HCT116 (cell line): ENCODE data around the gene PDE4D. TPM values are rescaled to one million over a fixed set of nuclear protein-coding genes. Genes with fewer than 3 reads are reported as not detected.

ENCODE experiments used
- ATAC-seq: fragments of 200-7000 bp; cut with Tn5 transposase; 2 replicates; pipeline ENCODE4 v1.9.1; 2020; ENCODE audit warnings: mild to moderate bottlenecking, moderate library complexity
- BruUV-seq: library from RNA; stranded (reverse); fragments of 400-500 nt; replicated peaks from 2 replicates; lab custom pipeline; 2021; lab: Mats Ljungman, UMichigan
- CTCF ChIA-PET: fragments of 300-600 bp; sonication (Branson Sonifier 250); formaldehyde crosslinking; loops from one replicate; lab custom pipeline; 2021; ENCODE audit warnings: antibody characterized with exemption; lab: Charles Lee
- POLR2A ChIA-PET: fragments of 300-600, 350-600 bp; sonication (Branson Sonifier 250); formaldehyde crosslinking; loops from one replicate; lab custom pipeline; 2021; ENCODE audit warnings: antibody characterized with exemption; lab: Charles Lee
- RAD21 ChIA-PET, 2 experiments: fragments of 300-600 bp; sonication (Branson Sonifier 250); formaldehyde crosslinking; loops; one replicate each; lab custom pipeline; 2023; ENCODE audit warnings: low total read pairs in 2 of 2; ENCODE audit not compliant: uncharacterized antibody in 2 of 2, unreplicated experiment in 2 of 2, low non-redundant PET in 1 of 2; lab: Charles Lee
- DNase-seq: peaks from one replicate; pipeline ENCODE4 v3.0.0-alpha.2; 2010; ENCODE audit warnings: low read depth, low spot score
- H2AFZ ChIP-seq: fragments of 200-600 bp; shearing (Covaris generic), sonication (generic); 2 replicates; pipeline ENCODE4 v1.6.1; 2017; ENCODE audit warnings: low read depth, mixed run types, mixed read lengths, antibody characterized with exemption, low read length; ENCODE audit not compliant: poor library complexity, severe bottlenecking
- H3K27ac ChIP-seq: 2 replicates; pipeline ENCODE4 v1.5.1; 2012; ENCODE audit warnings: low read depth, low read length
- H3K27me3 ChIP-seq: fragments of 200-600 bp; sonication (generic); 2 replicates; pipeline ENCODE4 v1.6.1; 2016; ENCODE audit warnings: mixed run types, low read length, mixed read lengths; ENCODE audit not compliant: insufficient read depth
- H3K36me3 ChIP-seq, 2 experiments: fragments of 200-500 bp in 1 of 2; fragments of 200-600 bp in 1 of 2; sonication (Bioruptor generic) in 1 of 2; sonication (generic) in 1 of 2; 2 replicates each; pipeline versions ENCODE4 v1.5.1 to v1.6.1; 2014 to 2016; ENCODE audit warnings: low read length in 2 of 2, inconsistent platforms in 1 of 2, mixed read lengths in 1 of 2, mixed run types in 1 of 2; ENCODE audit not compliant: insufficient read depth in 2 of 2, control insufficient read depth in 1 of 2
- H3K4me1 ChIP-seq, 2 experiments: fragments of 200-600 bp in 1 of 2; sonication (generic) in 1 of 2; 2 replicates each; pipeline versions ENCODE4 v1.5.1 to v1.6.1; 2012 to 2017; ENCODE audit warnings: low read length in 2 of 2, inconsistent platforms in 1 of 2, mild to moderate bottlenecking in 1 of 2, mixed read lengths in 1 of 2, mixed run types in 1 of 2, moderate library complexity in 1 of 2; ENCODE audit not compliant: insufficient read depth in 2 of 2, control insufficient read depth in 1 of 2
- H3K4me2 ChIP-seq: fragments of 200-600 bp; sonication (generic); 2 replicates; pipeline ENCODE4 v1.6.1; 2017; ENCODE audit warnings: mixed run types, low read length, mixed read lengths
- H3K4me3 ChIP-seq, 2 experiments: fragments of 200-600 bp in 1 of 2; sonication (generic) in 1 of 2; replicated peaks in 1 of 2; 2 replicates each; pipeline ENCODE4 v1.5.1; 2011 to 2016; ENCODE audit warnings: low read length in 2 of 2, control low read depth in 1 of 2, low read depth in 1 of 2, mild to moderate bottlenecking in 1 of 2, mixed read lengths in 1 of 2, mixed run types in 1 of 2
- H3K79me2 ChIP-seq: fragments of 200-600 bp; sonication (generic); 2 replicates; pipeline ENCODE4 v1.6.1; 2017; ENCODE audit warnings: mild to moderate bottlenecking, mixed run types, low read length, moderate library complexity, mixed read lengths; ENCODE audit not compliant: insufficient read depth
- H3K9ac ChIP-seq: fragments of 200-600 bp; sonication (generic); 2 replicates; pipeline ENCODE4 v1.6.1; 2016; ENCODE audit warnings: low read length, mixed read lengths
- H3K9me2 ChIP-seq: fragments of 200-600 bp; sonication (generic), shearing (Covaris generic); 2 replicates; pipeline ENCODE4 v1.6.1; 2017; ENCODE audit warnings: mixed run types, mild to moderate bottlenecking, moderate library complexity; ENCODE audit not compliant: insufficient read depth
- H3K9me3 ChIP-seq, 2 experiments: fragments of 200-500 bp in 1 of 2; fragments of 200-600 bp in 1 of 2; sonication (Bioruptor generic) in 1 of 2; sonication (generic) in 1 of 2; 2 replicates each; pipeline ENCODE4 v1.6.1; 2014 to 2017; ENCODE audit warnings: low read length in 2 of 2, mixed read lengths in 2 of 2, inconsistent platforms in 1 of 2, low read depth in 1 of 2, mild to moderate bottlenecking in 1 of 2, mixed run types in 1 of 2, moderate library complexity in 1 of 2; ENCODE audit not compliant: control insufficient read depth in 1 of 2, insufficient read depth in 1 of 2
- H4K20me1 ChIP-seq: fragments of 200-600 bp; sonication (generic), shearing (Covaris generic); 2 replicates; pipeline ENCODE4 v1.6.1; 2017; ENCODE audit warnings: mixed run types, mild to moderate bottlenecking, moderate library complexity; ENCODE audit not compliant: insufficient read depth
- ATF3 ChIP-seq: IDR thresholded peaks from 2 replicates; pipeline ENCODE4 v1.6.1; 2012
- CEBPB ChIP-seq: IDR thresholded peaks from 2 replicates; pipeline ENCODE4 v1.6.1; 2012; ENCODE audit warnings: low read depth
- CTCF ChIP-seq, 3 experiments: fragments of 200-600 bp in 1 of 3; sonication (generic) in 1 of 3; IDR thresholded peaks in 2 of 3; conservative IDR thresholded peaks in 1 of 3; 2 replicates each; pipeline ENCODE4 v1.5.1; 2012 to 2017; ENCODE audit warnings: low read depth in 2 of 3, low read length in 2 of 3, antibody characterized with exemption in 1 of 3, borderline replicate concordance in 1 of 3, control low read depth in 1 of 3, mild to moderate bottlenecking in 1 of 3, mixed read lengths in 1 of 3, mixed run types in 1 of 3, moderate library complexity in 1 of 3; ENCODE audit not compliant: insufficient read depth in 1 of 3
- ELF1 ChIP-seq: IDR thresholded peaks from 2 replicates; pipeline ENCODE4 v1.6.1; 2012; ENCODE audit warnings: low read depth, borderline replicate concordance
- FOSL1 ChIP-seq: IDR thresholded peaks from 2 replicates; pipeline ENCODE4 v1.6.1; 2012; ENCODE audit warnings: low read depth
- JUND ChIP-seq: IDR thresholded peaks from 2 replicates; pipeline ENCODE4 v1.6.1; 2012
- MAX ChIP-seq: IDR thresholded peaks from 2 replicates; pipeline ENCODE4 v1.6.1; 2012
- RAD21 ChIP-seq: IDR thresholded peaks from 2 replicates; pipeline ENCODE4 v1.6.1; 2012; ENCODE audit warnings: low read depth, mild to moderate bottlenecking
- SIN3A ChIP-seq: IDR thresholded peaks from 2 replicates; pipeline ENCODE4 v1.6.1; 2012; ENCODE audit warnings: low read depth
- TCF7L2 ChIP-seq: IDR thresholded peaks from 2 replicates; pipeline ENCODE4 v1.7.0; 2011; ENCODE audit warnings: borderline replicate concordance, inconsistent platforms; ENCODE audit not compliant: insufficient read depth, insufficient read length; ENCODE audit errors: extremely low read depth
- ZBTB33 ChIP-seq: IDR thresholded peaks from 2 replicates; pipeline ENCODE4 v1.6.1; 2011; ENCODE audit warnings: mild to moderate bottlenecking, low read length, moderate library complexity; ENCODE audit not compliant: insufficient replicate concordance; ENCODE audit errors: extremely low read depth
- intact Hi-C: fragments of 100-400 bp; cut with micrococcal nuclease; formaldehyde crosslinking; loops from 2 replicates; pipeline ENCODE4 v1.10.0; 2022
- total RNA-seq: library from RNA; stranded (reverse); gene quantifications from one replicate; pipeline ENCODE4 v1.2.1, GENCODE V29; 2021; ENCODE audit not compliant: unreplicated experiment

The PDE4D gene
- total RNA-seq, 1 experiment from 2014 or later: 1.1 TPM

- no peak overlapping the region for H3K27ac ChIP-seq
- no TSS peak for BruUV-seq
- DNase-seq: no peak
- H3K4me2 ChIP-seq: no peak overlapping the region
- no peaks in the 10 kb centered on the region for H4K20me1 ChIP-seq
- no peaks in the 10 kb centered on the region for H3K79me2 ChIP-seq
- H3K27me3 ChIP-seq: peaks cover 4% of the 10 kb centered on the region; the same call in 1 of the 2 replicates
- no peaks in the 10 kb centered on the region for H3K36me3 ChIP-seq
- no peaks in the 10 kb centered on the region for H3K9me3 ChIP-seq
- POLR2A ChIA-PET: no interaction called here
- no peak for ATAC-seq
- CTCF ChIA-PET: no interaction called here
- no peaks in the 10 kb centered on the region for H3K9me2 ChIP-seq
- no peak overlapping the region for H2AFZ ChIP-seq
- RAD21 ChIA-PET: no interaction called here
- no peak overlapping the region for H3K4me3 ChIP-seq
- no peak overlapping the region for H3K9ac ChIP-seq
- intact Hi-C loops: no loop called here
- no peaks in the 10 kb centered on the region for H3K4me1 ChIP-seq
- no peak for TF ChIP-seq RAD21
- TF ChIP-seq ATF3: no peak
- TF ChIP-seq CEBPB: no peak
- TF ChIP-seq TCF7L2: no peak
- no peak for TF ChIP-seq FOSL1
- no peak for TF ChIP-seq MAX
- no peak for TF ChIP-seq SIN3A
- no peak for TF ChIP-seq JUND
- TF ChIP-seq ELF1: no peak
- no peak for TF ChIP-seq ZBTB33
- no peak for TF ChIP-seq CTCF (IDR thresholded peaks at IDR 0.05 in 2 of 3, conservative IDR thresholded peaks at IDR 0.05 in 1 of 3; ENCODE audit: borderline replicate concordance in 1 of 3, insufficient read depth in 1 of 3, low read depth in 2 of 3, low read length in 2 of 3)
- TF ChIP-seq, all 23 proteins: peak for 0
These were observed 110.7 kb downstream of the PDE4D start for GRCh38 chr5:59782856-59783255.
